Measurements from ENCODE around the gene TMC7. TPM values are rescaled to one million over a fixed set of nuclear protein-coding genes. Genes with fewer than 3 reads are reported as not detected.

The TMC7 gene
- total and polyA plus RNA-seq, 2 of the 13 experiments (the other 11 are each of a cell fraction or from before 2014, with no cell fraction given), result 1.2 to 5.1 TPM

- DNase-seq (ENCODE audit: low spot score) (no peak), ATAC-seq (no peak), FAIRE-seq (no peak)
- no peak overlapping the region for H2AFZ ChIP-seq (ENCODE audit: low read length)
- H3K27me3 ChIP-seq (ENCODE audit: control insufficient read depth in 1 of 2, insufficient read depth in 2 of 2, low read length in 2 of 2), result peaks cover 9 to 44% of the 10 kb centered on the region in 2 experiments
- in situ Hi-C loops (cut with HindIII; ENCODE audit: extremely low pct_ligation_motif_present, low pct_unique_long_range_greater_than_20kb) (no loop called here), intact Hi-C loops (cut with micrococcal nuclease; ENCODE audit: unreplicated experiment) (no loop called here)
- BruUV-seq (replicated peaks), result no TSS peak
- no peak overlapping the region for H3K27ac ChIP-seq (ENCODE audit: extremely low read length, insufficient read depth, low read length)
- TF ChIP-seq BCL3 (CRISPR knock-in tag; IDR thresholded peaks at IDR 0.05) (no peak), PPARG (CRISPR knock-in tag; conservative IDR thresholded peaks at IDR 0.05) (no peak), ZNF333 (CRISPR knock-in tag; IDR thresholded peaks at IDR 0.05; ENCODE audit: borderline replicate concordance) (no peak), TBX2 (CRISPR knock-in tag; IDR thresholded peaks at IDR 0.05; ENCODE audit: borderline replicate concordance) (no peak), SNAPC5 (CRISPR knock-in tag; IDR thresholded peaks at IDR 0.05; ENCODE audit: borderline replicate concordance) (no peak)
- no peaks in the 10 kb centered on the region for H3K79me2 ChIP-seq (ENCODE audit: insufficient read depth, low read length)
- H3K4me3 ChIP-seq (replicated peaks in 1 of 3; ENCODE audit: insufficient read depth in 1 of 3, low read depth in 2 of 3, low read length in 3 of 3), result no peak overlapping the region
- no peak overlapping the region for H3K4me2 ChIP-seq (ENCODE audit: low read depth, low read length)
- no peaks in the 10 kb centered on the region for H3K9me3 ChIP-seq (ENCODE audit: low read length)
- no peaks in the 10 kb centered on the region for H4K20me1 ChIP-seq (ENCODE audit: insufficient read depth, low read length)
- CTCF ChIA-PET (ENCODE audit: low intra/inter-chr PET ratio, low total read pairs), result no interaction called here
- H3K9ac ChIP-seq (ENCODE audit: insufficient read depth, low read depth, low read length), result no peak overlapping the region
- POLR2A ChIA-PET, result interaction anchor here (2.3 kb wide), 1 partner anchor 174 kb away, joined by 8 read pairs; the partner anchor contains the start of gene ARL6IP1
- 30% methylated on average over 3 of the region's 3 CpGs for WGBS (ENCODE audit: low lambda C conversion rate)
- H3K4me1 ChIP-seq (ENCODE audit: insufficient read depth, low read length), result peaks cover 10% of the 10 kb centered on the region
- no peaks in the 10 kb centered on the region for H3K36me3 ChIP-seq (replicated peaks in 1 of 2; ENCODE audit: control insufficient read depth in 1 of 2, insufficient read depth in 2 of 2, low read length in 2 of 2)
These were observed 8.6 kb upstream of the TMC7 start for GRCh38 chr16:18975109-18975508.

- ATAC-seq (no peak), FAIRE-seq (no peak), DNase-seq (ENCODE audit: low spot score) (no peak)
- no peaks in the 10 kb centered on the region for H4K20me1 ChIP-seq (ENCODE audit: insufficient read depth, low read length)
- H3K4me3 ChIP-seq (replicated peaks in 1 of 3; ENCODE audit: insufficient read depth in 1 of 3, low read depth in 2 of 3, low read length in 3 of 3), result no peak overlapping the region
- in situ Hi-C loops (cut with HindIII; ENCODE audit: extremely low pct_ligation_motif_present, low pct_unique_long_range_greater_than_20kb), result loop anchor here (5.0 to 10.0 kb wide), 3 partner anchors 37 to 395 kb away; no protein-coding TSS in a partner anchor
- ChIA-PET CTCF (ENCODE audit: low intra/inter-chr PET ratio, low total read pairs) (interaction anchor here (7.5 kb wide), 1 partner anchor 92 kb away, joined by 172 read pairs; no protein-coding TSS in a partner anchor), POLR2A (no interaction called here)
- no peak overlapping the region for H3K9ac ChIP-seq (ENCODE audit: insufficient read depth, low read depth, low read length)
- H3K4me1 ChIP-seq (ENCODE audit: insufficient read depth, low read length), result peaks cover 32% of the 10 kb centered on the region
- H2AFZ ChIP-seq (ENCODE audit: low read length), result no peak overlapping the region
- intact Hi-C loops (cut with micrococcal nuclease; ENCODE audit: unreplicated experiment), result no loop called here
- H3K9me3 ChIP-seq (ENCODE audit: low read length), result no peaks in the 10 kb centered on the region
- no peak overlapping the region for H3K4me2 ChIP-seq (ENCODE audit: low read depth, low read length)
- H3K27me3 ChIP-seq (ENCODE audit: control insufficient read depth in 1 of 2, insufficient read depth in 2 of 2, low read length in 2 of 2), result peaks cover 9 to 49% of the 10 kb centered on the region in 2 experiments
- no peaks in the 10 kb centered on the region for H3K36me3 ChIP-seq (replicated peaks in 1 of 2; ENCODE audit: control insufficient read depth in 1 of 2, insufficient read depth in 2 of 2, low read length in 2 of 2)
- WGBS (ENCODE audit: low lambda C conversion rate), result 9% methylated on average over 2 of the region's 2 CpGs
- no TSS peak for BruUV-seq (replicated peaks)
- no peaks in the 10 kb centered on the region for H3K79me2 ChIP-seq (ENCODE audit: insufficient read depth, low read length)
- no peak overlapping the region for H3K27ac ChIP-seq (ENCODE audit: extremely low read length, insufficient read depth, low read length)
- TF ChIP-seq ZNF335 (CRISPR knock-in tag; IDR thresholded peaks at IDR 0.05) (no peak), RCOR2 (CRISPR knock-in tag; IDR thresholded peaks at IDR 0.05) (no peak), TP53 (CRISPR knock-in tag; conservative IDR thresholded peaks at IDR 0.05) (no peak), ZKSCAN5 (CRISPR knock-in tag; IDR thresholded peaks at IDR 0.05) (no peak), MAF1 (CRISPR knock-in tag; IDR thresholded peaks at IDR 0.05; ENCODE audit: borderline replicate concordance) (no peak), ZNF782 (CRISPR knock-in tag; IDR thresholded peaks at IDR 0.05; ENCODE audit: borderline replicate concordance) (no peak), ZBTB26 (CRISPR knock-in tag; IDR thresholded peaks at IDR 0.05; ENCODE audit: borderline replicate concordance) (no peak), HCFC1 (IDR thresholded peaks at IDR 0.05; ENCODE audit: low read depth, low read length) (no peak), GMEB1 (CRISPR knock-in tag; IDR thresholded peaks at IDR 0.05; ENCODE audit: borderline replicate concordance) (no peak), GPN1 (CRISPR knock-in tag; IDR thresholded peaks at IDR 0.05; ENCODE audit: borderline replicate concordance) (no peak), ZBTB7A (CRISPR knock-in tag; IDR thresholded peaks at IDR 0.05) (no peak)
These were observed 3.8 kb upstream of the TMC7 start for GRCh38 chr16:18979936-18980335.
